Uterus (tissue), 2 donors: Measurements from ENCODE around the gene SMIM32.

Experiments
- CTCF ChIP-seq, 4 experiments: fragments of 200-600 bp in 2 of 4; fragments of 450-650 bp in 2 of 4; sonication (generic) in 2 of 4; IDR thresholded peaks; one replicate each; pipeline ENCODE4 v1.5.1; 2016 to 2019; ENCODE audit warnings: antibody characterized with exemption in 4 of 4, mild to moderate bottlenecking in 2 of 4, moderate library complexity in 1 of 4
- POLR2A ChIP-seq, 2 donors: fragments of 450-650 bp; IDR thresholded peaks; one replicate each; pipeline ENCODE4 v1.6.1; 2016; ENCODE audit warnings: antibody characterized with exemption in 2 of 2, mild to moderate bottlenecking in 1 of 2, moderate library complexity in 1 of 2

- TF ChIP-seq CTCF (IDR thresholded peaks at IDR 0.05) (no peak), POLR2A (IDR thresholded peaks at IDR 0.05) (no peak)
Measured at GRCh38 chr5:136166909-136167308, 26.1 kb downstream of the SMIM32 start.
